Astrocyte (in vitro differentiated cells and primary cell): Measurements from ENCODE around the gene ETNK1.

ENCODE experiments used
- EZH2 ChIP-seq: IDR thresholded peaks from 2 replicates; pipeline ENCODE4 v1.6.1; 2012; ENCODE audit warnings: mild to moderate bottlenecking, low read length, inconsistent platforms; ENCODE audit not compliant: insufficient read depth
- TF ChIP-seq, protein P1 (sequence below): IDR thresholded peaks from 2 replicates; pipeline ENCODE4 v1.5.1; 2011; ENCODE audit warnings: low read depth, mild to moderate bottlenecking, inconsistent platforms, low read length, moderate library complexity; ENCODE audit not compliant: insufficient read depth

DNA sequence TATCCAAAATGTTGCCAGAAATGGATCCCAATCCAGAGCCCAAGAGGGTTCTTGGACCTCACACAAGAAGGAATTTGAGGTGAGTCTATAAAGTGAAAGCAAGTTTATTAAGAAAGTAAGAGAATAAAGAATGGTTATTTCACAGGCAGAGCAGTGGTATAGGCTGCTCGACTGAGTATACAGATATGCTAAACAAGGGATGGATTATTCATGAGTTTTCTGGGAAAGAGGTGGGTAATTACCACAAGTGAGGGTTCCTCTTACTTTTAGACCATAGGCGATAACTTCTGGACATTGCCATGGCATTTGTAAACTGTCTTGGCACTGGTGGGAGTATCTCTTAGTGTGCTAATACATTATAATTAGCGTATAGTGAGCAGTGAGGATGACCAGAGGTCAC lies 73.6 kb downstream of the ETNK1 start:
- TF ChIP-seq, protein P1, sequence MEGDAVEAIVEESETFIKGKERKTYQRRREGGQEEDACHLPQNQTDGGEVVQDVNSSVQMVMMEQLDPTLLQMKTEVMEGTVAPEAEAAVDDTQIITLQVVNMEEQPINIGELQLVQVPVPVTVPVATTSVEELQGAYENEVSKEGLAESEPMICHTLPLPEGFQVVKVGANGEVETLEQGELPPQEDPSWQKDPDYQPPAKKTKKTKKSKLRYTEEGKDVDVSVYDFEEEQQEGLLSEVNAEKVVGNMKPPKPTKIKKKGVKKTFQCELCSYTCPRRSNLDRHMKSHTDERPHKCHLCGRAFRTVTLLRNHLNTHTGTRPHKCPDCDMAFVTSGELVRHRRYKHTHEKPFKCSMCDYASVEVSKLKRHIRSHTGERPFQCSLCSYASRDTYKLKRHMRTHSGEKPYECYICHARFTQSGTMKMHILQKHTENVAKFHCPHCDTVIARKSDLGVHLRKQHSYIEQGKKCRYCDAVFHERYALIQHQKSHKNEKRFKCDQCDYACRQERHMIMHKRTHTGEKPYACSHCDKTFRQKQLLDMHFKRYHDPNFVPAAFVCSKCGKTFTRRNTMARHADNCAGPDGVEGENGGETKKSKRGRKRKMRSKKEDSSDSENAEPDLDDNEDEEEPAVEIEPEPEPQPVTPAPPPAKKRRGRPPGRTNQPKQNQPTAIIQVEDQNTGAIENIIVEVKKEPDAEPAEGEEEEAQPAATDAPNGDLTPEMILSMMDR, result no peak
- TF ChIP-seq EZH2, result no peak
